Renal pelvis (tissue), 4 donors: Measurements from ENCODE around the gene MYO18A. TPM values are rescaled to one million over a fixed set of nuclear protein-coding genes. Genes with fewer than 3 reads are reported as not detected.

Experiments
- DNase-seq: peaks from one replicate; pipeline ENCODE4 v3.0.0-alpha.2; 2013
- polyA plus RNA-seq, 3 donors: library from polyadenylated mRNA; unstranded; fragments of 120-200 nt; gene quantifications; one replicate each; pipeline ENCODE4 v1.2.1, GENCODE V29; 2013; ENCODE audit not compliant: insufficient read length in 3 of 3

Gene MYO18A
- polyA plus RNA-seq, 3 donors: 43.0 to 44.7 (median 44.2) TPM

GRCh38 chr17:29054835-29055234, 125.4 kb downstream of the MYO18A start:
- DNase-seq: no peak

DNA sequence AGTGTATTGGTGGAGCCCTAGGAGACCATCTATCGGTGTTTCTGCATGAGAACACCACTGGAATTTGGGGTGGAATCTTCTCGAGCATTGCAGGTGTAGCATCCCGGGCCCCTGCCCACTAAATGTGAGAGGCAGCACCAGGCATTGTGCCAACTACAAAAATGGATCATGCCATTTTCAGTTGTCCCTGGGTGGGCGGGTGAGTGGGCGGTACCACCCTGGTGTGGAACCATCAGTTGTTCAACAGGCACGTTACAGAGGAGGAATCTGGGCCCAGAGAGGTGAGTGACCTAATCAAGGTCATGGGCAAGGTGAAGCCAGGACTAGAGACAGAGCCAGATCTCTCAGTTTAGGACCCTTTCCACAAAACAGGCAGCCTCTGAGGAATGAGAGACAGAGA, 128.5 kb downstream of the MYO18A start:
- no peak for DNase-seq

DNA sequence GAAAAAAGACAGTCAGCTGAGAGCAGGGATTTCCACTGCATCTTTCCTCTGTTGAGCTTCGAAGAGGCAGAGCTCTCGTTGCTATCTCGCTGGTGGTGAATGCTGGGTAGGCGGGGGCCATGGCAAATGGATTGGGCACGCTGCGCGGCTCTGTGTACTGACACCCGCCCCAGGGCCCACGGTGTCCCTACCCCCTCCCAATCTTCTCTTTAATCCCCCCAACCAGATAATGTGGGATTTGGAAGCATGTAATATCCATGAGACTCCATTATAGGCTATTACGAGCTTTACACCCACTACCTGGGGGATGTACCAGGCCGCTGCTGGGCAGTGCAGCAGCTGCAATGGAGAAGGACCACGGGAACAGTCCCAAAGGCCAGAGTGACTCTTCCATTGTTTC, 129.0 kb downstream of the MYO18A start:
- no peak for DNase-seq

DNA sequence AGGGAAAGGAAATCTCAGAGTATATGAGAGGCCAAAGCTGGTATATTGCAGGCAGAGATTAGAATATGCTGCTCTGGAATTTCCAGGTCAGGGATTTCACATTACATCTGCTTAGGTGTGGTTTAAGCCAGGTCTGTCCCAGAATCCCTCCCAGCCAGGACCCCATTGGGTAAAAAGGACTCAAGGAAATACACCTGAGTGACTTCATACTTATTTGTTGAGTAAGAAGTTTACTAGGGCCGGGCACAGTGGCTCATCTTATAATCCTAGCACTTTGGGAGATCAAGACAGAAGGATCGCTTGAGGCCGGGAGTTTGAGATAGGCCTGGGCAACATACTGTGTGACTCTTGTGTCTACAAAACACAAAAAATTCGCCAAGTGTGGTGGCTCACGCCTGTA, 130.0 kb downstream of the MYO18A start:
- DNase-seq: no peak

DNA sequence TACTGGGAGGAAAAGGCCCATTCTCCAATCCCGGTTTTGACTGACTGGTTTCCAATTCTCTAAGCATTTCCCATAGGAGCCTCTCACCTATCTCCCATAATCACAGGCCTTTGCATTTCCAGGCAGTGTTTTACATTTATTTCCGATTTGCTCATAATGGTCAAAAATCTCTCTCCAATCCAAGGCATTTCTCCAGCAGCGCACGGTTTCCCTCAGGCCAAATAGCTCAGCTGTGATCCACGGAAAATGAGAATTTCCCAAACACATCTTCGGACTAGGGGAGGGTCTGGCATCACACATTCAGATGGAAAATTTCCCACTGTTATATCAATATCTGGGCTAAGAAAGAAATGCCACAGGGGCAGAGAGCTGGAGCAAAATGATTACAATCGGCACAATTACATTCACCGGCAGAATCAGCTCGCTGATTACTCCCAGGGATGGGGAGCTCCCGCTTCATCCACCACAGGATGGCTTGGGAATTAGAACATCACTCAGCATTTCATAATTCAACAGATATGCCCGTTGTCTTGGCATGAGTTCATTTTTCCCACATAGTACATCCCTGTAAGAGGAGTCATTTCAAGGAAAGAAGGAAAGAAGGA, 130.6 kb downstream of the MYO18A start:
- no peak for DNase-seq

DNA sequence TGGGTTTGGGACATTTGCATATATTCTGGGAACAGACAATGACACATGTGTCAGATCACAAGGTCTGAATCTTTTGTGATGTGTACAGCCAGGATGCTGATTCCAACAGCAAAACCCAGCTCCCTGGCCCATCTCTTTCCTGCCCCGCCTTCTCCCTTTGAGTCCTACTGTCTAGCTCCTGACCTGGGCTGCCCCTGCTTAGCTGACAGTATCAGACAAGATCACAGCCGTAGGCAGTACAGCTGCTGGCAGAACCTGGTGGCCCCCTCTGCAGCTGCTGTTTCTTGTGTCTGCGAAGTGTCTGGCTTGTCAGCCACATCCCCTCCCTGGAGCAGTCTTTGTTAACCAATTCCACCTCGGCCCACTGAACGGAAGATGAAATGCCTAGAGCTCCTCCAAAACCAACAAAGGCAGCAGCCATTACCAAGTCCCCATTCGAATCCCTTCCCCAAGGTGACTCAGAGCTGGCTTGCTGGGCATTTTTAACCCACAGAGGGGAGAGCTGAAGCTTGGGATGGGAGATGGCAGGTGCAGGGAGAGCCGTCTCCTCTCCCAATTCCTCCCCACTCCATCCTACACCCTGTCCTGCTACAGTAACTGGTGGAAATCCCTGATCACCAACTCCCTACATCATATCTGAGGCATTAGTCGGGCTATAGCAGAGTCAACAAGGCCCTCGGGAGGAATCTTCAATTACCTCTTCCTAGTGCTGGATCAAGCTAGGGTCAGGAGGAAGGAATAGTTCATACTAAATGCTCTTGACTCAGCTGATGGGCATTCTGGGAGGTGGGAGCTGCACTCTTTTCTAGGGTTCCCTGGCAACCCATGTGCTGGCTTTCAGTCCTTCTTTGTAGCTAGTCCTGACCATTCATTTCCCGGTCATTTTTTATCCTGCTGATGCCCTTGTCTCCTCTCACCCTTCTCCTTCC, 131.5 kb downstream of the MYO18A start:
- no peak for DNase-seq

- DNase-seq: no peak
Measured at GRCh38 chr17:29046473-29046839, 133.7 kb downstream of the MYO18A start.

DNA sequence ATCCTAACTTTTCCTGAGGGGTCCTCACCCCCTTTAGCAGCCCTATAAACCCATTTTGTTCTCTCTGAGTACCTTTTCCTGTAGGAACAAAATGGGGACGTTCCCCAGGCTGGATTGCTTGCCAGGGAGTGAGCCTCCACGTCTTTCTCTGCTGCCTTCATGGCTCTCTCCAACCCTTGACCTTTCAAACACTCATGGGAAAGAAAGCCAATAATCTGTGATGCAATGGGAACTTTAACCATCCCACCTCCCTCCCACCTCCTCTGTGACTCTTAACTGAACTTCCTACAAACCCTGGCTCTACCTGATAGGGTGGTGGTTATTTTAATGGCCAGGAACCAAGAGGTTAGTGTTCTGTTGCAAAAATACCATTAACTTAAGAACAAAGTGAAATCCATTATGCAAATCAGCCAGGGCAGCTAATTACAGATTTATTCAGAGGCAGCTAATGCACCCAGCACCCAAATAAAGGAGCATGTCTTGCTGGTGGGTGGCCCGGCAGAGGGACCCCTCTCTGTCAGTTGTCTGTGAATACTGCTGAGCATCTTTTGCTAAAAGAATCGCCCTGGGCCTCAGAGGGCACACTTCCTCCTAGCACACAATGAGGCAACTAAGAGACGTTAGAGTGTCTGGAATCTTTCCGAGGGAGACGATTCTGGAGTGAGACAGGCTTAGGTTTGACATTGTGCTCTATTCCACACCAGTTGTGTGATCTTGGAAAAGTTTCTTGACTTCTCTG, 134.3 kb downstream of the MYO18A start:
- no peak for DNase-seq

- DNase-seq: no peak
Measured at GRCh38 chr17:29045026-29045425, 135.2 kb downstream of the MYO18A start.

GRCh38 chr17:29043539-29044145, 136.6 kb downstream of the MYO18A start:
- DNase-seq: no peak

GRCh38 chr17:29042679-29043538, 137.3 kb downstream of the MYO18A start, which contains the start of gene PIPOX:
Gene PIPOX (plus strand): TSS chr17:29043141. CDS start chr17:29043226, 85 bp downstream.
- DNase-seq: no peak

DNA sequence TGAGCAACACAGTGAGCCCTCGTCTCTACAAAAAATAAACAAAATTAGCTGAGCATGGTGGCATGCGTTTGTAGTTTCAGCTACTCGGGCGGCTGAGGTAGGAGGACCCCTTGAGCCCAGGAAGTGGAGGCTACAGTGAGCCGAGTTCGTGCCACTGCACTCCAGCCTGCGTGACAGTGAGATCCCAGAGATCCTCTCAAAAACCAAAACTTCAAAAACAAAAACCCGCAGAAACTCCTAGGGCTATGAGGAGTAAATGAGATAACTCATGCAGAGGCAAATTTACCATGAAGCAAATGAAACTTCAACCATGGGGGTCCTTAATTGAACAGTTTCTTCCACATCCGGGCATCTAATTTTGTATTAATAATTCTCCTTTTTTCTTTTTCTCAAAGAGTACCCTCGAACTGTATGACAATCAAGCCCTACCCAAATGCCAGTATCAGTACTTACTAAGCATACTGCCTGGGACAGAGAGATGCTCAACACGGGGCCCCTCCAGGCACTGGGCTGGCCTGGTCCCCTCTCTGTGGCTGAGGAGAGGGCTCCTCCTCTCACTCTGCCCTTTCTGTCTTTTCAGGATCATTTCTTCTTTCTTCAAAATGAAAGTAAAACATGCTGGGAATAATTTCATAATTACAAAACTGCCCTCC, 138.0 kb downstream of the MYO18A start:
- no peak for DNase-seq

DNA sequence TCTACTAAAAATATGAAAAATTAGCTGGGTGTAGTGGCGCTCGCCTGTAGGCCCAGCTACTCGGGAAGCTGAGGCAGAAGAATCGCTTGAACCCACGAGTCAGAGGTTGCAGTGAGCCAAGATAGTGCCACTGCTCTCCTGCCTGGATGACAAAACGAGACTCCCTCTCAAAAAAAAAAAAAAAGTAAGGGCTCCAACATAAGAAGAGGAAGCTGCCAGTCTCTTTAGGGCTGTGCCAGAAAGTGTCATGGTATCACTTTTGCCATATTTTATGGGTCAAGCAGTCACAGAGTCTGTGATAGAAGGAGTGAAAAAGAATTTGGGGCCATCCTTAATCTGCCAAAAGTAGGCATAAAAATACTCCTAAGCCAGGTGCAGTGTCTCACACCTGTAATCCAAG, 138.6 kb downstream of the MYO18A start:
- no peak for DNase-seq

- no peak for DNase-seq
Measured at GRCh38 chr17:29041091-29041490, 139.1 kb downstream of the MYO18A start.

- no peak for DNase-seq
Measured at GRCh38 chr17:29039764-29040598, 140.2 kb downstream of the MYO18A start.

DNA sequence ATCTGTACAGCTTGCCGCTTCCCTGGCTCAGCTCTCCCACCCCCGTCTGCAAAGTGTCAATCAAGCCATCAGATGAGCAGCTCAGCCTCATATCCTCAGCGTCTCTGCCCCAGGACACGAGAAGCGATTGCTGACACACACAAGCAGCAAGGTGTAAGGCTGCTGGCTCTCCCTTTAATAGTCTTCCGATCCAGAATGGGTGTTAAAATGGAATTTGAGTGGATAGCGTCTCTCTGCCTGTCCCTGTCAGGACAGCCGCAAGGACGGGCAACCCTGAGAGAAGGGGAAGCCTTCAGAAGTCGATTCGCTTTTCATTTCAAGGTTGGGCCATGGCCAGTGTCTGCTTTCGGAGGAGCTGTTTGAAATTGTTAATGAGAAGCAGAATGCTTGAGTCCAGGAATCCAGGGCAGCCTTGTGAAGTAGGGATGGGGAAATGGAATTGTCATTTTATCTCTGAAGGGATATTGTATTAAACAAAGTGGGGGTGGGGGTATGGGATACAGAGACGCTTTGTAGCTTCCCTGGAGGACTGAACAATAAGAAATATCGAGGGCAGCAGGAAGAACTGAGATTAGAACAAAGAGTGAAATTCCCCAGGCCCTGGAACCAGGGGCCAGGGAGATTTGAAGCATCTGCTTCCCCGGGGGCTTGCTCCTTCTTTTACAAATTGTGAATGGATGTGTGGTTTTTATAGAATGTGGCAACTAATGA, 142.0 kb downstream of the MYO18A start:
- DNase-seq: no peak

- DNase-seq: no peak
Measured at GRCh38 chr17:29037739-29038084, 142.5 kb downstream of the MYO18A start.

GRCh38 chr17:29036584-29036983, 143.6 kb downstream of the MYO18A start:
- DNase-seq: no peak

DNA sequence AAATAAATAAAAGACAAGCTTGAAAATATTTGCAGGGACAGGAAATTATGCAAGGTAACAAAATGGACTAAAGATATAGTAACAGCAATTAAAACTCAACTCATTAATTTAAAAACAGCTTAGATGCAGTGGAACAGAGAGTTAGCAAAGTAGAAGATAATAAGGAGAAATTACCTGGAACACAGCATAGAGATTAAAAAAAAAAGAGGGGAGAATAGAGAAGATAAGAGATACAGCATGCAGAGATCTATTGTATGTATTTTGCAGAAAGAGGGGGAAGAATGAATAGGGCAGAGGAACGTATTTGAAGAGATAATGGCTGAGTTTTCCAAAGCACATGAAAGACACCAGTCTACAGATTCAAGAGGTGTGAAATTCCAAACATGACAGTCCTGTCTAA, 145.7 kb downstream of the MYO18A start:
- DNase-seq: no peak
